ENCODE results near the gene ASXL3.

ASXL3 gene

GRCh38 chr18:33644494-33644893, 66.5 kb downstream of the ASXL3 start:
- ATAC-seq (ENCODE audit: insufficient read depth, low read depth) (no peak), DNase-seq (no peak)
- Histone ChIP-seq H4K20me1 (ENCODE audit: insufficient read depth, low read length) (no peaks in the 10 kb centered on the region), H3K79me2 (ENCODE audit: insufficient read depth, low read length) (no peaks in the 10 kb centered on the region), H3K4me1 (ENCODE audit: insufficient read depth, low read length) (no peaks in the 10 kb centered on the region), H3K9ac (ENCODE audit: low read depth, low read length) (no peak overlapping the region), H3K27ac (ENCODE audit: low read length) (no peak overlapping the region), H2AFZ (ENCODE audit: low read depth, low read length) (no peak overlapping the region), H3K4me2 (ENCODE audit: insufficient read depth, low read length) (no peak overlapping the region), H3K36me3 (ENCODE audit: insufficient read depth, low read length) (no peaks in the 10 kb centered on the region), H3K27me3 (ENCODE audit: insufficient read depth, low read length, poor library complexity) (no peaks in the 10 kb centered on the region), H3K9me3 (ENCODE audit: insufficient read depth, low read length, severe bottlenecking) (no peaks in the 10 kb centered on the region), H3K4me3 (ENCODE audit: low read depth in 1 of 2, low read length in 2 of 2) (no peak overlapping the region)
- TF ChIP-seq, protein P1, sequence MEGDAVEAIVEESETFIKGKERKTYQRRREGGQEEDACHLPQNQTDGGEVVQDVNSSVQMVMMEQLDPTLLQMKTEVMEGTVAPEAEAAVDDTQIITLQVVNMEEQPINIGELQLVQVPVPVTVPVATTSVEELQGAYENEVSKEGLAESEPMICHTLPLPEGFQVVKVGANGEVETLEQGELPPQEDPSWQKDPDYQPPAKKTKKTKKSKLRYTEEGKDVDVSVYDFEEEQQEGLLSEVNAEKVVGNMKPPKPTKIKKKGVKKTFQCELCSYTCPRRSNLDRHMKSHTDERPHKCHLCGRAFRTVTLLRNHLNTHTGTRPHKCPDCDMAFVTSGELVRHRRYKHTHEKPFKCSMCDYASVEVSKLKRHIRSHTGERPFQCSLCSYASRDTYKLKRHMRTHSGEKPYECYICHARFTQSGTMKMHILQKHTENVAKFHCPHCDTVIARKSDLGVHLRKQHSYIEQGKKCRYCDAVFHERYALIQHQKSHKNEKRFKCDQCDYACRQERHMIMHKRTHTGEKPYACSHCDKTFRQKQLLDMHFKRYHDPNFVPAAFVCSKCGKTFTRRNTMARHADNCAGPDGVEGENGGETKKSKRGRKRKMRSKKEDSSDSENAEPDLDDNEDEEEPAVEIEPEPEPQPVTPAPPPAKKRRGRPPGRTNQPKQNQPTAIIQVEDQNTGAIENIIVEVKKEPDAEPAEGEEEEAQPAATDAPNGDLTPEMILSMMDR (IDR thresholded peaks at IDR 0.05; ENCODE audit: borderline replicate concordance, extremely low read depth, low read length, poor library complexity, severe bottlenecking) = no peak
- TF ChIP-seq EZH2 (IDR thresholded peaks at IDR 0.05; ENCODE audit: borderline replicate concordance, low read depth, low read length, severe bottlenecking) = no peak

DNA sequence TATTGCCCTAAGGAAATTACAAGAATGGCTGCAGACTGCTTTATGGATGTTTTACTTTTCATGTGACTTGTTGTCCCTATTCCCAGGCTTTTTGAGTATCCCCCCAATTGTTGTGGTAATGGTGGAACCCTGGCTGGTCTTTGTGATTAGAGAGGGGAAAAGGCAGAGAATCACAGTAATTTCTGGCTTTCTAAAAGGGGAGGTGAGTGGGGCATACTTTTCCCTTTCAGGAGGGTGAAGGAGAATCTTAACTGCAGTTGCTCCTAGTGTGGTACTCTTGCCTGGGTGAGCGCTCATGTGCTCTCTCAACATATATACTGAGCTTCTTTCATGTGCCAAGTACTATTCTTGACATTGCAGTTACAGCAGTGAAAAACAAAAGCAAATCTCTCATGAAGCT, 69.3 kb downstream of the ASXL3 start:
- H3K4me1 ChIP-seq (ENCODE audit: insufficient read depth, low read length) = no peaks in the 10 kb centered on the region
- no peak for DNase-seq
- no peak overlapping the region for H3K4me3 ChIP-seq (ENCODE audit: low read depth in 1 of 2, low read length in 2 of 2)
- H2AFZ ChIP-seq (ENCODE audit: low read depth, low read length) = no peak overlapping the region
- H3K9me3 ChIP-seq (ENCODE audit: insufficient read depth, low read length, severe bottlenecking) = no peaks in the 10 kb centered on the region
- H4K20me1 ChIP-seq (ENCODE audit: insufficient read depth, low read length) = no peaks in the 10 kb centered on the region
- no peaks in the 10 kb centered on the region for H3K79me2 ChIP-seq (ENCODE audit: insufficient read depth, low read length)
- no peak overlapping the region for H3K4me2 ChIP-seq (ENCODE audit: insufficient read depth, low read length)
- no peak for ATAC-seq (ENCODE audit: insufficient read depth, low read depth)
- no peak overlapping the region for H3K9ac ChIP-seq (ENCODE audit: low read depth, low read length)
- no peak overlapping the region for H3K27ac ChIP-seq (ENCODE audit: low read length)
- no peak for TF ChIP-seq EZH2 (IDR thresholded peaks at IDR 0.05; ENCODE audit: borderline replicate concordance, low read depth, low read length, severe bottlenecking)
- TF ChIP-seq, protein P1 (IDR thresholded peaks at IDR 0.05; ENCODE audit: borderline replicate concordance, extremely low read depth, low read length, poor library complexity, severe bottlenecking) = no peak
- H3K36me3 ChIP-seq (ENCODE audit: insufficient read depth, low read length) = no peaks in the 10 kb centered on the region
- H3K27me3 ChIP-seq (ENCODE audit: insufficient read depth, low read length, poor library complexity) = no peaks in the 10 kb centered on the region

GRCh38 chr18:33652635-33653034, 74.6 kb downstream of the ASXL3 start:
- no peak for DNase-seq
- no peak overlapping the region for H2AFZ ChIP-seq (ENCODE audit: low read depth, low read length)
- H3K9ac ChIP-seq (ENCODE audit: low read depth, low read length) = no peak overlapping the region
- TF ChIP-seq, protein P1 (IDR thresholded peaks at IDR 0.05; ENCODE audit: borderline replicate concordance, extremely low read depth, low read length, poor library complexity, severe bottlenecking) = no peak
- TF ChIP-seq EZH2 (IDR thresholded peaks at IDR 0.05; ENCODE audit: borderline replicate concordance, low read depth, low read length, severe bottlenecking) = no peak
- no peaks in the 10 kb centered on the region for H3K4me1 ChIP-seq (ENCODE audit: insufficient read depth, low read length)
- H3K27ac ChIP-seq (ENCODE audit: low read length) = no peak overlapping the region
- no peaks in the 10 kb centered on the region for H3K79me2 ChIP-seq (ENCODE audit: insufficient read depth, low read length)
- no peak for ATAC-seq (ENCODE audit: insufficient read depth, low read depth)
- H3K36me3 ChIP-seq (ENCODE audit: insufficient read depth, low read length) = no peaks in the 10 kb centered on the region
- H3K4me2 ChIP-seq (ENCODE audit: insufficient read depth, low read length) = no peak overlapping the region
- H3K27me3 ChIP-seq (ENCODE audit: insufficient read depth, low read length, poor library complexity) = no peaks in the 10 kb centered on the region
- no peaks in the 10 kb centered on the region for H4K20me1 ChIP-seq (ENCODE audit: insufficient read depth, low read length)
- no peak overlapping the region for H3K4me3 ChIP-seq (ENCODE audit: low read depth in 1 of 2, low read length in 2 of 2)
- no peaks in the 10 kb centered on the region for H3K9me3 ChIP-seq (ENCODE audit: insufficient read depth, low read length, severe bottlenecking)

GRCh38 chr18:33653231-33653630, 75.2 kb downstream of the ASXL3 start:
- Histone ChIP-seq H3K4me3 (ENCODE audit: low read depth in 1 of 2, low read length in 2 of 2) (no peak overlapping the region), H3K27me3 (ENCODE audit: insufficient read depth, low read length, poor library complexity) (no peaks in the 10 kb centered on the region), H3K4me2 (ENCODE audit: insufficient read depth, low read length) (no peak overlapping the region), H3K9ac (ENCODE audit: low read depth, low read length) (no peak overlapping the region), H2AFZ (ENCODE audit: low read depth, low read length) (no peak overlapping the region), H3K4me1 (ENCODE audit: insufficient read depth, low read length) (no peaks in the 10 kb centered on the region), H3K36me3 (ENCODE audit: insufficient read depth, low read length) (no peaks in the 10 kb centered on the region), H3K9me3 (ENCODE audit: insufficient read depth, low read length, severe bottlenecking) (no peaks in the 10 kb centered on the region), H3K79me2 (ENCODE audit: insufficient read depth, low read length) (no peaks in the 10 kb centered on the region), H4K20me1 (ENCODE audit: insufficient read depth, low read length) (no peaks in the 10 kb centered on the region), H3K27ac (ENCODE audit: low read length) (no peak overlapping the region)
- ATAC-seq (ENCODE audit: insufficient read depth, low read depth) (no peak), DNase-seq (no peak)
- TF ChIP-seq, protein P1 (IDR thresholded peaks at IDR 0.05; ENCODE audit: borderline replicate concordance, extremely low read depth, low read length, poor library complexity, severe bottlenecking) = no peak
- no peak for TF ChIP-seq EZH2 (IDR thresholded peaks at IDR 0.05; ENCODE audit: borderline replicate concordance, low read depth, low read length, severe bottlenecking)
